ENCODE data around the gene SART3. TPM values are rescaled to one million over a fixed set of nuclear protein-coding genes. Genes with fewer than 3 reads are reported as not detected.
"Not testable (repeated sequence)": the region's sequence is repeated elsewhere in the genome, so short reads cannot be mapped to it uniquely, and the experiment has no call there.

Gene SART3
- total RNA-seq, 2 donors from 2014 or later: 105 to 127 TPM

GRCh38 chr12:108507971-108508642 lies 52.9 kb downstream of the SART3 start:
- no peak for DNase-seq (ENCODE audit: low spot score)
- Mint-ChIP-seq H3K27ac (no peak overlapping the region), H3K4me1 (ENCODE audit: low read depth in 2 of 2) (peaks cover 5 to 12% of the 10 kb centered on the region in 2 donors), H3K36me3 (peaks cover 10% of the 10 kb centered on the region), H3K27me3 (peaks cover 22 to 28% of the 10 kb centered on the region in 2 donors), H3K9me3 (peaks cover 9% of the 10 kb centered on the region), H3K4me3 (no peak overlapping the region)
- ATAC-seq: peak in 1 of 2 donors; percentile 20

- Mint-ChIP-seq H3K4me1 (ENCODE audit: low read depth in 2 of 2) (no peaks in the 10 kb centered on the region), H3K9me3 (peaks cover 15% of the 10 kb centered on the region), H3K36me3 (peaks cover 21% of the 10 kb centered on the region), H3K4me3 (no peak overlapping the region), H3K27me3 (peaks cover 26 to 37% of the 10 kb centered on the region in 2 donors), H3K27ac (no peak overlapping the region)
- DNase-seq (ENCODE audit: low spot score) (no peak), ATAC-seq (no peak)
Observed at GRCh38 chr12:108505129-108505528, 55.8 kb downstream of the SART3 start.

- peaks cover 15% of the 10 kb centered on the region for H3K9me3 Mint-ChIP-seq
- H3K4me3 Mint-ChIP-seq: no peak overlapping the region
- no peak overlapping the region for H3K27ac Mint-ChIP-seq
- no peaks in the 10 kb centered on the region for H3K4me1 Mint-ChIP-seq (ENCODE audit: low read depth in 2 of 2)
- DNase-seq (ENCODE audit: low spot score) (no peak), ATAC-seq (no peak)
- peaks cover 34 to 40% of the 10 kb centered on the region in 2 donors for H3K27me3 Mint-ChIP-seq
- peaks cover 21% of the 10 kb centered on the region for H3K36me3 Mint-ChIP-seq
Observed at GRCh38 chr12:108502922-108503321, 58.1 kb downstream of the SART3 start.

- H3K27me3 Mint-ChIP-seq: peaks cover 28 to 36% of the 10 kb centered on the region in 2 donors
- ATAC-seq (no peak), DNase-seq (ENCODE audit: low spot score) (no peak)
- H3K9me3 Mint-ChIP-seq: peaks cover 7% of the 10 kb centered on the region
- no peak overlapping the region for H3K4me3 Mint-ChIP-seq
- H3K36me3 Mint-ChIP-seq: peaks cover 12% of the 10 kb centered on the region
- H3K27ac Mint-ChIP-seq: no peak overlapping the region
- no peaks in the 10 kb centered on the region for H3K4me1 Mint-ChIP-seq (ENCODE audit: low read depth in 2 of 2)
Observed at GRCh38 chr12:108498136-108498535, 62.8 kb downstream of the SART3 start.

GRCh38 chr12:108495823-108496579 lies 65.0 kb downstream of the SART3 start:
- H3K9me3 Mint-ChIP-seq: no peaks in the 10 kb centered on the region
- no peak overlapping the region for H3K27ac Mint-ChIP-seq
- H3K36me3 Mint-ChIP-seq: no peaks in the 10 kb centered on the region
- DNase-seq (ENCODE audit: low spot score) (no peak), ATAC-seq (no peak)
- H3K4me3 Mint-ChIP-seq: no peak overlapping the region
- no peaks in the 10 kb centered on the region for H3K4me1 Mint-ChIP-seq (ENCODE audit: low read depth in 2 of 2)
- H3K27me3 Mint-ChIP-seq: peaks cover 24 to 41% of the 10 kb centered on the region in 2 donors

GRCh38 chr12:108495054-108495453 lies 65.9 kb downstream of the SART3 start:
- ATAC-seq (peak in 1 of 2 donors; percentile 51), DNase-seq (ENCODE audit: low spot score) (no peak)
- Mint-ChIP-seq H3K27ac (no peak overlapping the region), H3K27me3 (peaks cover 26 to 43% of the 10 kb centered on the region in 2 donors), H3K9me3 (no peaks in the 10 kb centered on the region), H3K4me3 (no peak overlapping the region), H3K4me1 (ENCODE audit: low read depth in 2 of 2) (no peaks in the 10 kb centered on the region), H3K36me3 (no peaks in the 10 kb centered on the region)

GRCh38 chr12:108491256-108491655 lies 69.7 kb downstream of the SART3 start:
- no peaks in the 10 kb centered on the region for H3K4me1 Mint-ChIP-seq (ENCODE audit: low read depth in 2 of 2)
- ATAC-seq: no peak
- no peak for DNase-seq (ENCODE audit: low spot score)
- peaks cover 29 to 59% of the 10 kb centered on the region in 2 donors for H3K27me3 Mint-ChIP-seq
- no peak overlapping the region for H3K4me3 Mint-ChIP-seq
- H3K27ac Mint-ChIP-seq: no peak overlapping the region
- H3K36me3 Mint-ChIP-seq: peaks cover 6% of the 10 kb centered on the region
- H3K9me3 Mint-ChIP-seq: no peaks in the 10 kb centered on the region

GRCh38 chr12:108487029-108487428 lies 73.9 kb downstream of the SART3 start:
- ATAC-seq; H3K36me3 Mint-ChIP-seq; H3K4me1 Mint-ChIP-seq (ENCODE audit: low read depth in 2 of 2); H3K27ac Mint-ChIP-seq; DNase-seq (ENCODE audit: low spot score); H3K9me3 Mint-ChIP-seq; H3K4me3 Mint-ChIP-seq: not testable (repeated sequence)
- H3K27me3 Mint-ChIP-seq: peaks cover 36 to 59% of the 10 kb centered on the region in 2 donors

GRCh38 chr12:108485371-108485770 lies 75.6 kb downstream of the SART3 start:
- not testable (repeated sequence) for ATAC-seq; H3K36me3 Mint-ChIP-seq; H3K4me3 Mint-ChIP-seq; DNase-seq (ENCODE audit: low spot score); H3K27ac Mint-ChIP-seq; H3K4me1 Mint-ChIP-seq (ENCODE audit: low read depth in 2 of 2); H3K9me3 Mint-ChIP-seq
- H3K27me3 Mint-ChIP-seq: peaks cover 43 to 67% of the 10 kb centered on the region in 2 donors

GRCh38 chr12:108484845-108485244 lies 76.1 kb downstream of the SART3 start:
- no peak overlapping the region for H3K4me3 Mint-ChIP-seq
- DNase-seq (ENCODE audit: low spot score) (no peak), ATAC-seq (no peak)
- H3K4me1 Mint-ChIP-seq (ENCODE audit: low read depth in 2 of 2): no peaks in the 10 kb centered on the region
- H3K27me3 Mint-ChIP-seq: peaks cover 43 to 69% of the 10 kb centered on the region in 2 donors
- H3K27ac Mint-ChIP-seq: no peak overlapping the region
- no peaks in the 10 kb centered on the region for H3K9me3 Mint-ChIP-seq
- peaks cover 6% of the 10 kb centered on the region for H3K36me3 Mint-ChIP-seq

GRCh38 chr12:108484431-108484830 lies 76.5 kb downstream of the SART3 start:
- Mint-ChIP-seq H3K9me3 (no peaks in the 10 kb centered on the region), H3K36me3 (peaks cover 6% of the 10 kb centered on the region), H3K4me1 (ENCODE audit: low read depth in 2 of 2) (no peaks in the 10 kb centered on the region), H3K27ac (no peak overlapping the region), H3K4me3 (no peak overlapping the region), H3K27me3 (peaks cover 43 to 69% of the 10 kb centered on the region in 2 donors)
- DNase-seq (ENCODE audit: low spot score) (no peak), ATAC-seq (no peak)

- Mint-ChIP-seq H3K9me3 (no peaks in the 10 kb centered on the region), H3K4me1 (ENCODE audit: low read depth in 2 of 2) (no peaks in the 10 kb centered on the region), H3K27me3 (peaks cover 39 to 64% of the 10 kb centered on the region in 2 donors), H3K27ac (no peak overlapping the region), H3K36me3 (peaks cover 6% of the 10 kb centered on the region), H3K4me3 (no peak overlapping the region)
- no peak for DNase-seq (ENCODE audit: low spot score)
- ATAC-seq: no peak
Observed at GRCh38 chr12:108483213-108484059, 77.5 kb downstream of the SART3 start.

GRCh38 chr12:108482717-108483212 lies 78.2 kb downstream of the SART3 start:
- H3K4me3 Mint-ChIP-seq: no peak overlapping the region
- DNase-seq (ENCODE audit: low spot score): no peak
- no peaks in the 10 kb centered on the region for H3K4me1 Mint-ChIP-seq (ENCODE audit: low read depth in 2 of 2)
- H3K27me3 Mint-ChIP-seq: peaks cover 39 to 67% of the 10 kb centered on the region in 2 donors
- H3K27ac Mint-ChIP-seq: no peak overlapping the region
- ATAC-seq: no peak
- peaks cover 6% of the 10 kb centered on the region for H3K36me3 Mint-ChIP-seq
- H3K9me3 Mint-ChIP-seq: no peaks in the 10 kb centered on the region
